Keratinocyte (primary cell): ENCODE results near the gene SMIM11. TPM values are rescaled to one million over a fixed set of nuclear protein-coding genes. Genes with fewer than 3 reads are reported as not detected.

Experiments used
- DNase-seq: peaks from one replicate; pipeline ENCODE4 v3.0.0-alpha.2; 2011; ENCODE audit warnings: low read depth, missing footprints, low spot score
- FAIRE-seq: peaks from 2 replicates; lab custom pipeline; 2011; peaks lifted over from hg19 to GRCh38; lab: Jason Lieb, UNC
- H2AFZ ChIP-seq: 2 replicates; pipeline ENCODE4 v1.6.0; 2012; ENCODE audit warnings: low read length, control low read depth, inconsistent platforms; ENCODE audit not compliant: control insufficient read depth
- H3K27ac ChIP-seq: 2 replicates; pipeline ENCODE4 v1.5.1; 2011; ENCODE audit warnings: low read length; ENCODE audit not compliant: control insufficient read depth, insufficient read depth
- H3K27me3 ChIP-seq: 3 replicates; pipeline ENCODE4 v1.6.0; 2011; ENCODE audit warnings: low read length; ENCODE audit not compliant: control insufficient read depth, insufficient read depth; ENCODE audit errors: extremely low read depth
- H3K36me3 ChIP-seq, 2 experiments: 2 replicates in 1 of 2; 3 replicates in 1 of 2; pipeline ENCODE4 v1.5.1; 2011; ENCODE audit warnings: low read length in 2 of 2, mild to moderate bottlenecking in 1 of 2; ENCODE audit not compliant: control insufficient read depth in 2 of 2, insufficient read depth in 2 of 2; ENCODE audit errors: extremely low read depth in 1 of 2
- H3K4me1 ChIP-seq: 3 replicates; pipeline ENCODE4 v1.5.1; 2011; ENCODE audit warnings: low read length; ENCODE audit not compliant: control insufficient read depth, insufficient read depth; ENCODE audit errors: extremely low read depth
- H3K4me2 ChIP-seq: 3 replicates; pipeline ENCODE4 v1.6.0; 2011; ENCODE audit warnings: low read depth, low read length; ENCODE audit not compliant: control insufficient read depth, insufficient read depth; ENCODE audit errors: extremely low read depth
- H3K4me3 ChIP-seq, 3 experiments: fragments of 200-600 bp in 1 of 3; sonication (generic) in 1 of 3; 2 replicates in 2 of 3; 3 replicates in 1 of 3; pipeline ENCODE4 v1.5.1; 2011 to 2016; ENCODE audit warnings: low read length in 3 of 3, mild to moderate bottlenecking in 3 of 3, control low read depth in 2 of 3, inconsistent platforms in 1 of 3, low read depth in 1 of 3, mixed read lengths in 1 of 3, mixed run types in 1 of 3, moderate library complexity in 1 of 3; ENCODE audit not compliant: control insufficient read depth in 2 of 3, insufficient read depth in 2 of 3; ENCODE audit errors: extremely low read depth in 1 of 3
- H3K79me2 ChIP-seq: 2 replicates; pipeline ENCODE4 v1.6.0; 2012; ENCODE audit warnings: low read length; ENCODE audit not compliant: control insufficient read depth, insufficient read depth
- H3K9ac ChIP-seq: 3 replicates; pipeline ENCODE4 v1.6.0; 2011; ENCODE audit warnings: low read length; ENCODE audit not compliant: control insufficient read depth, insufficient read depth; ENCODE audit errors: extremely low read depth
- H3K9me1 ChIP-seq: 3 replicates; pipeline ENCODE4 v1.6.0; 2011; ENCODE audit warnings: low read length; ENCODE audit not compliant: control insufficient read depth, insufficient read depth; ENCODE audit errors: extremely low read depth
- H3K9me3 ChIP-seq: 2 replicates; pipeline ENCODE4 v1.5.1; 2012; ENCODE audit warnings: low read depth, low read length; ENCODE audit not compliant: control insufficient read depth
- H4K20me1 ChIP-seq: 3 replicates; pipeline ENCODE4 v1.6.0; 2011; ENCODE audit warnings: low read length; ENCODE audit not compliant: control insufficient read depth, insufficient read depth; ENCODE audit errors: extremely low read depth
- EZH2 ChIP-seq: IDR thresholded peaks from one replicate; pipeline ENCODE4 v1.6.1; 2012; ENCODE audit warnings: inconsistent platforms, mild to moderate bottlenecking, low read length, moderate library complexity
- dilution Hi-C: fragments of 300-500 bp; cut with MboI; formaldehyde crosslinking; loops from one replicate; pipeline ENCODE4 v1.7.0; 2020; ENCODE audit warnings: low sequenced_read_pairs; ENCODE audit not compliant: extremely low pct_ligation_motif_present
- polyA plus RNA-seq, 5 experiments: library from polyadenylated mRNA; depleted of rRNA in 3 of 5; stranded (reverse) in 3 of 5; stranded (forward) in 1 of 5; unstranded in 1 of 5; fragments of >200 nt; gene quantifications; 1 replicate in 1 of 5; 2 replicates in 3 of 5; 3 replicates in 1 of 5; pipeline versions ENCODE4 v1.2.1 to v1.2.3, GENCODE V29; 2011 to 2012; ENCODE audit warnings: missing spikeins in 2 of 5, low read depth in 1 of 5, low replicate concordance in 1 of 5
- TF ChIP-seq, protein P1 (sequence below), 3 experiments: IDR thresholded peaks in 1 of 3; conservative IDR thresholded peaks in 1 of 3; optimal IDR thresholded peaks in 1 of 3; 2 replicates in 2 of 3; 3 replicates in 1 of 3; pipeline versions ENCODE3 to v1.5.1; 2011; ENCODE audit warnings: low read length in 3 of 3, mild to moderate bottlenecking in 3 of 3, moderate library complexity in 2 of 3, control low read depth in 1 of 3, inconsistent platforms in 1 of 3; ENCODE audit not compliant: insufficient read depth in 2 of 3; ENCODE audit errors: extremely low read depth in 1 of 3

Gene SMIM11
- polyA plus RNA-seq, 1 donor (not counting 4 experiments of a cell fraction or from before 2014, with no cell fraction given), result 2.7 TPM

DNA sequence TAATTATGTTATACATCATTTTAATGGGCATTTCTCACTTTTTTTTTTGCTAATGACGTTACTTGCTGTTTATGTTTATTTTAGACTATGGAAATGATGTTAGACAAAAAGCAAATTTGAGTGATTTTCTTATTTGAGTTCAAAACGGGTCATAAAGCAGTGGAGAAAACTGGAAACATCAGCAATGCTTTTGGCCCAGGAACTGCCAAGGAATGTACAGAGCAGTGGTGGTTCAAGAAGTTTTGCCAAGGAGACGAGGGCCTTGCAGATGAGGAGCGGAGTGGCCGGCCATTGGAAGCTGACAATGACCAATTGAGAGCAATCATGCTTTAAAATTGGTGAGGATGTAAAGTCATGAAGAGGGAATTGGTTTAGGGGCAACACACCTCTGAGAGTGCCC is 43.6 kb upstream of the SMIM11 start:
- Histone ChIP-seq H3K4me3 (no peak overlapping the region), H3K9me3 (no peaks in the 10 kb centered on the region), H2AFZ (no peak overlapping the region), H3K36me3 (no peaks in the 10 kb centered on the region), H3K4me2 (no peak overlapping the region), H3K79me2 (no peaks in the 10 kb centered on the region), H3K27ac (no peak overlapping the region), H3K27me3 (peaks cover 3% of the 10 kb centered on the region), H3K9ac (no peak overlapping the region), H3K9me1 (no peaks in the 10 kb centered on the region), H4K20me1 (no peaks in the 10 kb centered on the region), H3K4me1 (no peaks in the 10 kb centered on the region)
- FAIRE-seq, result no peak
- DNase-seq, result no peak
- TF ChIP-seq, protein P1, sequence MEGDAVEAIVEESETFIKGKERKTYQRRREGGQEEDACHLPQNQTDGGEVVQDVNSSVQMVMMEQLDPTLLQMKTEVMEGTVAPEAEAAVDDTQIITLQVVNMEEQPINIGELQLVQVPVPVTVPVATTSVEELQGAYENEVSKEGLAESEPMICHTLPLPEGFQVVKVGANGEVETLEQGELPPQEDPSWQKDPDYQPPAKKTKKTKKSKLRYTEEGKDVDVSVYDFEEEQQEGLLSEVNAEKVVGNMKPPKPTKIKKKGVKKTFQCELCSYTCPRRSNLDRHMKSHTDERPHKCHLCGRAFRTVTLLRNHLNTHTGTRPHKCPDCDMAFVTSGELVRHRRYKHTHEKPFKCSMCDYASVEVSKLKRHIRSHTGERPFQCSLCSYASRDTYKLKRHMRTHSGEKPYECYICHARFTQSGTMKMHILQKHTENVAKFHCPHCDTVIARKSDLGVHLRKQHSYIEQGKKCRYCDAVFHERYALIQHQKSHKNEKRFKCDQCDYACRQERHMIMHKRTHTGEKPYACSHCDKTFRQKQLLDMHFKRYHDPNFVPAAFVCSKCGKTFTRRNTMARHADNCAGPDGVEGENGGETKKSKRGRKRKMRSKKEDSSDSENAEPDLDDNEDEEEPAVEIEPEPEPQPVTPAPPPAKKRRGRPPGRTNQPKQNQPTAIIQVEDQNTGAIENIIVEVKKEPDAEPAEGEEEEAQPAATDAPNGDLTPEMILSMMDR (optimal IDR thresholded peaks at IDR 0.05 in 1 of 3, IDR thresholded peaks at IDR 0.05 in 1 of 3, conservative IDR thresholded peaks at IDR 0.05 in 1 of 3; ENCODE audit: extremely low read depth in 1 of 3, insufficient read depth in 2 of 3, low read length in 3 of 3), result no peak
- TF ChIP-seq EZH2, result no peak
- dilution Hi-C loops, result no loop called here

DNA sequence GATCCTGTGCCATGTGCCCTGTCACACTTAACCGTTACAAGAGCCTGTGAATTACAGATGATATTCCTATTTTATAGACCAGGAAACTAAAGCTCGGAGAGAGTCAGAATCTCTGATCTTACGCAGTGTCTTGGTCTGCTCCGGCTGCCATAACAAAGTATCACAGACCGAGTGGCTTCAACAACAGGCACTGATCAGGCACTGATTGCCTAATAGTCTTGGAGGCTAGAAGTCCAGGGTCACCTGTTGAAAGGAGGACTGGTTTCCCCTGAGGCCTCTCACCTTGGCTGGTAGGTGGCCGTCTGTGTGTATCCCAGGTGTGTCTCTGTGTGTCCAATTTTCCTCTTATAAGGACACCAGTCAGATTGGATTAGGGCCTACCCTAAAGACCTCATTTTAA is 43.0 kb upstream of the SMIM11 start:
- Histone ChIP-seq H3K27me3 (peaks cover 3% of the 10 kb centered on the region), H2AFZ (no peak overlapping the region), H3K4me1 (no peaks in the 10 kb centered on the region), H3K27ac (no peak overlapping the region), H3K4me2 (no peak overlapping the region), H3K79me2 (no peaks in the 10 kb centered on the region), H4K20me1 (no peaks in the 10 kb centered on the region), H3K9me1 (no peaks in the 10 kb centered on the region), H3K9ac (no peak overlapping the region), H3K9me3 (no peaks in the 10 kb centered on the region), H3K4me3 (no peak overlapping the region), H3K36me3 (no peaks in the 10 kb centered on the region)
- DNase-seq (no peak), FAIRE-seq (no peak)
- dilution Hi-C loops, result no loop called here
- TF ChIP-seq, protein P1 (optimal IDR thresholded peaks at IDR 0.05 in 1 of 3, IDR thresholded peaks at IDR 0.05 in 1 of 3, conservative IDR thresholded peaks at IDR 0.05 in 1 of 3; ENCODE audit: extremely low read depth in 1 of 3, insufficient read depth in 2 of 3, low read length in 3 of 3), result no peak
- no peak for TF ChIP-seq EZH2
